Sigmoid colon (tissue), 7 donors: ENCODE measurements around the gene OTOF. TPM values are rescaled to one million over a fixed set of nuclear protein-coding genes. Genes with fewer than 3 reads are reported as not detected.

ENCODE experiments used
- DNase-seq: peaks from one replicate; pipeline ENCODE4 v3.0.0-alpha.2; 2019
- H3K27ac ChIP-seq, 4 donors: fragments of 200-600 bp; sonication (generic); one replicate each; pipeline ENCODE4 v1.5.1; 2016 to 2019; ENCODE audit warnings: mild to moderate bottlenecking in 1 of 4
- H3K27me3 ChIP-seq, 3 donors: fragments of 200-600 bp; sonication (generic); one replicate each; pipeline ENCODE4 v1.5.1; 2019; ENCODE audit warnings: mild to moderate bottlenecking in 1 of 3
- H3K36me3 ChIP-seq, 4 donors: fragments of 200-600 bp; sonication (generic); one replicate each; pipeline ENCODE4 v1.5.1; 2016 to 2019
- H3K4me1 ChIP-seq, 4 donors: fragments of 200-600 bp; sonication (generic); one replicate each; pipeline ENCODE4 v1.5.1; 2017 to 2019
- H3K4me3 ChIP-seq, 4 donors: fragments of 200-600 bp; sonication (generic); one replicate each; pipeline ENCODE4 v1.5.1; 2017 to 2019; ENCODE audit warnings: mild to moderate bottlenecking in 2 of 4, moderate library complexity in 1 of 4
- H3K9me3 ChIP-seq, 4 donors: fragments of 200-600 bp in 3 of 4; sonication (generic) in 3 of 4; one replicate each; pipeline versions ENCODE4 v1.5.1 to v1.6.1; 2013 to 2019
- CTCF ChIP-seq, 4 experiments: fragments of 450-650 bp in 3 of 4; fragments of 200-600 bp in 1 of 4; IDR thresholded peaks; one replicate each; pipeline ENCODE4 v1.5.1; 2016 to 2019; ENCODE audit warnings: antibody characterized with exemption in 4 of 4, mild to moderate bottlenecking in 3 of 4, moderate library complexity in 2 of 4
- EP300 ChIP-seq, 4 donors: sonication (generic); formaldehyde crosslinking; IDR thresholded peaks; one replicate each; pipeline ENCODE4 v1.6.1; 2017; ENCODE audit warnings: antibody characterized with exemption in 4 of 4
- POLR2A ChIP-seq, 2 donors: fragments of 450-650 bp; IDR thresholded peaks; one replicate each; pipeline ENCODE4 v1.6.1; 2016; ENCODE audit warnings: antibody characterized with exemption in 2 of 2, mild to moderate bottlenecking in 2 of 2, moderate library complexity in 2 of 2
- POLR2AphosphoS5 ChIP-seq, 4 donors: sonication (generic); formaldehyde crosslinking; IDR thresholded peaks; one replicate each; pipeline ENCODE4 v1.6.1; 2017; ENCODE audit warnings: antibody characterized with exemption in 4 of 4
- WGBS, 2 donors: extraction: QIAGEN DNeasy Blood & Tissue Kit; methylation state at CpG; one replicate each; pipeline ENCODE4 v1.1.7; 2013; 5-methylcytosine and 5-hydroxymethylcytosine counted together
- intact Hi-C: fragments of 100-400 bp; cut with DNase I; formaldehyde crosslinking; loops from one replicate; pipeline ENCODE4 v1.15.1; 2023
- polyA plus RNA-seq, 3 donors: library from polyadenylated mRNA; stranded (reverse); fragments of 200-250 nt; gene quantifications; one replicate each; pipeline ENCODE4 v1.2.3, GENCODE V29; 2013
- total RNA-seq, 4 donors: library from RNA; depleted of rRNA; stranded (reverse); fragments of >200 nt; gene quantifications; one replicate each; pipeline ENCODE4 v1.1.0, GENCODE V29; 2016
- donor health status: healthy with polysubstance abuse.
- donor health status: Bipolar disorder and iron deficiency.
- donor health status: healthy.

OTOF gene
- total and polyA plus RNA-seq, 7 donors: 0.32 to 0.71 TPM; not detected in 5

GRCh38 chr2:26483957-26484565 lies 6.1 kb upstream of the OTOF start:
- intact Hi-C loops: no loop called here
- H3K27ac ChIP-seq: no peak overlapping the region
- H3K9me3 ChIP-seq: no peaks in the 10 kb centered on the region
- TF ChIP-seq POLR2AphosphoS5 (IDR thresholded peaks at IDR 0.05) (no peak), EP300 (IDR thresholded peaks at IDR 0.05) (no peak), CTCF (IDR thresholded peaks at IDR 0.05) (no peak), POLR2A (IDR thresholded peaks at IDR 0.05) (no peak)
- no peak overlapping the region for H3K4me3 ChIP-seq
- H3K36me3 ChIP-seq: no peaks in the 10 kb centered on the region
- no peaks in the 10 kb centered on the region for H3K4me1 ChIP-seq
- peaks cover 0 to 5% (median 0%) of the 10 kb centered on the region in 3 donors for H3K27me3 ChIP-seq
- no peak for DNase-seq
- 82 to 87% methylated on average over 13 of the region's 13 CpGs for WGBS, 2 donors

- no peak overlapping the region for H3K4me3 ChIP-seq
- no peaks in the 10 kb centered on the region for H3K4me1 ChIP-seq
- DNase-seq: no peak
- TF ChIP-seq POLR2A (IDR thresholded peaks at IDR 0.05): no peak
- no peak for TF ChIP-seq CTCF (IDR thresholded peaks at IDR 0.05)
- no peak for TF ChIP-seq POLR2AphosphoS5 (IDR thresholded peaks at IDR 0.05)
- H3K27ac ChIP-seq: no peak overlapping the region
- 86 to 88% methylated on average over 11 of the region's 11 CpGs for WGBS, 2 donors
- H3K36me3 ChIP-seq: no peaks in the 10 kb centered on the region
- intact Hi-C loops: no loop called here
- H3K9me3 ChIP-seq: no peaks in the 10 kb centered on the region
- H3K27me3 ChIP-seq: peaks cover 0 to 5% (median 0%) of the 10 kb centered on the region in 3 donors
These were observed 5.6 kb upstream of the OTOF start for GRCh38 chr2:26483516-26483915.

DNA sequence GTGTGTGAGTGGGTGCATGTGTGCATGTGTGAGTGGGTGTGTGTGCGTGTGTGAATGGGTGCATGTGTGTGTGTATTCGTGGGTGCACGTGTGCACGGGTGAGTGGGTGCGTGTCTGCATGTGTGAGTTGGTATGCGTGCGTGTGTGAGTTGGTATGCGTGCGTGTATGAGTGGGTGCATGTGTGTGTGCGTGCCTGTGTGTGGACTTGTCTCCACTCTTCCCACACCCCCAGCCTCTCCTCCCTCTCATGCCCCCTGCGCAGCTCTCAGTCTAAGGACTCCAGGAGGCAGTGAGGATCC lies 5.1 kb upstream of the OTOF start:
- H3K4me3 ChIP-seq: no peak overlapping the region
- no peak for DNase-seq
- H3K9me3 ChIP-seq: no peaks in the 10 kb centered on the region
- intact Hi-C loops: no loop called here
- no peaks in the 10 kb centered on the region for H3K4me1 ChIP-seq
- WGBS, 2 donors: 94 to 97% methylated on average over 11 of the region's 11 CpGs
- peaks cover 0 to 5% (median 0%) of the 10 kb centered on the region in 3 donors for H3K27me3 ChIP-seq
- H3K36me3 ChIP-seq: no peaks in the 10 kb centered on the region
- H3K27ac ChIP-seq: no peak overlapping the region
- TF ChIP-seq EP300 (IDR thresholded peaks at IDR 0.05) (no peak), POLR2AphosphoS5 (IDR thresholded peaks at IDR 0.05) (no peak), CTCF (IDR thresholded peaks at IDR 0.05) (no peak), POLR2A (IDR thresholded peaks at IDR 0.05) (no peak)

DNA sequence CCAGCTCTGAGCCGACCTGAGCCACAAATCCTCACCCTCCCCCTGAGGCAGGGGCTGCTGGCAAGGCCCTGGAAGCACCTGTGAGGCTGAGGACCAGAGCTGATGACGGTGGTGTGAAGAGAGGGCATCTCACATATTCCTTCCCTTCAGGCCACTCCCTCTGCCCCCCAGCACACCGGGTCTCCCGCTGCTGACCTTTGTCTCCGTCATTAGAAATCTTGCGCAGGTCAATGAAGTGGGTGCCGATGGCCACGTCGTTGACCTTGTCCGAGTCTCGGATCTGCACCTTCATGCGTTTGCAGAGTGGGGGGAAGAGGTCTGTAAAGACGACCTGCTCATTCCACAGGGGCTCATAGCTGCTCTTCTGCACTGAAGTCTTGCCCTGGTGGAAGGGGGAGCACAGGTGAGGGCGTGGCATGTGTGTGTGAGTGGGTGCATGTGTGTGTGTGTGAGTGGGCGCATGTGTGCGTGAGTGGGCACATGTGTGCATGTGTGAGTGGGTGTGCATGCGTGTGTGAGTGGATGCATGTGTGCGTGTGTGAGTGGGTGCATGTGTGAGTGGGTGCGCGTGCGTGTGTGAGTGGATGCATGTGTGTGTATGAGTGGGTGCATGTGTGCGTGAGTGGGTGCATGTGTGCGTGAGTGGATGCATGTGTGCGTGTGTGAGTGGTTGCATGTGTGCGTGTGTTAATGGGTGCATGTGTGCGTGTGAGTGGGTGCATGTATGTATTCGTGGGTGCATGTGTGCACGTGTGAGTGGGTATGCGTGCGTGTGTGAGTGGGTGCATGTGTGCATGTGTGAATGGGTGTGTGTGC lies 4.5 kb upstream of the OTOF start:
- Histone ChIP-seq H3K27me3 (peaks cover 0 to 5% (median 0%) of the 10 kb centered on the region in 3 donors), H3K27ac (no peak overlapping the region), H3K36me3 (no peaks in the 10 kb centered on the region), H3K4me1 (no peaks in the 10 kb centered on the region), H3K4me3 (no peak overlapping the region), H3K9me3 (no peaks in the 10 kb centered on the region)
- WGBS, 2 donors: 88 to 91% methylated on average over 30 of the region's 30 CpGs
- TF ChIP-seq CTCF (IDR thresholded peaks at IDR 0.05): no peak
- no peak for TF ChIP-seq POLR2A (IDR thresholded peaks at IDR 0.05)
- TF ChIP-seq EP300 (IDR thresholded peaks at IDR 0.05): no peak
- no peak for TF ChIP-seq POLR2AphosphoS5 (IDR thresholded peaks at IDR 0.05)
- intact Hi-C loops: no loop called here
- DNase-seq: no peak
